RWPE1 (cell line): ENCODE data around the gene CLEC4M.

Experiments used
- CTCF ChIA-PET: fragments of 350-600 bp; sonication (Branson Sonifier 250); formaldehyde crosslinking; extraction: SDS; loops from one replicate; lab custom pipeline; 2021; lab: Yijun Ruan, JAX
- POLR2A ChIA-PET: fragments of 400-600 bp; formaldehyde crosslinking; extraction: SDS; loops from one replicate; lab custom pipeline; 2020; ENCODE audit warnings: antibody characterized with exemption; ENCODE audit not compliant: low non-redundant PET; lab: Yijun Ruan, JAX
- DNase-seq: peaks from one replicate; pipeline ENCODE4 v3.0.0; 2012; ENCODE audit warnings: low spot score
- H3K27ac ChIP-seq: fragments of 450-650 bp; 2 replicates; pipeline ENCODE4 v1.5.1; 2017
- TF ChIP-seq, protein P1 (sequence below): fragments of 450-650 bp; conservative IDR thresholded peaks from 2 replicates; pipeline ENCODE4 v1.5.1; 2017; ENCODE audit warnings: low read depth, mild to moderate bottlenecking

The CLEC4M gene

DNA sequence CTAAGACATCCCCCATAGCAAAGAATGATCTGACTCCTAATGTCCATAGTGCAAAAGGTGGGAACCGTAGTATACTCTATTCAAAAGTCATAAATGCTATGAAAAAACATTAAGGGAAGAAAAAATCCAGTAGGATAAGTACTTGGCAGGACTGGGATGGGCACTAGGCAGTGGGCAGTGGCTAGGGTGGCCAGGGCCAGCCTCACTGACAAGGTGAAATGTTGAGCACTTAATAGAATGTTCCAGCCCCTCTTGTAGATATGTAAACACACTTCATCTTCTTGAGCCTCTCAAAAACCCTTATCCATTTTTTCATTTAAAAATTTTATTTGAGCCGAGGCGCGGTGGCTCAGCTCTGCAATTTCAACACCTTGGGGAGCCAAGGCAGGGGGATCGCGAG lies 29.7 kb upstream of the CLEC4M start:
- CTCF ChIA-PET: interaction anchor here (0.7 kb wide), 1 partner anchor 17 kb away, joined by 3 read pairs; no protein-coding TSS in a partner anchor
- H3K27ac ChIP-seq: no peak overlapping the region
- no peak for DNase-seq
- POLR2A ChIA-PET: no interaction called here
- TF ChIP-seq, protein P1, sequence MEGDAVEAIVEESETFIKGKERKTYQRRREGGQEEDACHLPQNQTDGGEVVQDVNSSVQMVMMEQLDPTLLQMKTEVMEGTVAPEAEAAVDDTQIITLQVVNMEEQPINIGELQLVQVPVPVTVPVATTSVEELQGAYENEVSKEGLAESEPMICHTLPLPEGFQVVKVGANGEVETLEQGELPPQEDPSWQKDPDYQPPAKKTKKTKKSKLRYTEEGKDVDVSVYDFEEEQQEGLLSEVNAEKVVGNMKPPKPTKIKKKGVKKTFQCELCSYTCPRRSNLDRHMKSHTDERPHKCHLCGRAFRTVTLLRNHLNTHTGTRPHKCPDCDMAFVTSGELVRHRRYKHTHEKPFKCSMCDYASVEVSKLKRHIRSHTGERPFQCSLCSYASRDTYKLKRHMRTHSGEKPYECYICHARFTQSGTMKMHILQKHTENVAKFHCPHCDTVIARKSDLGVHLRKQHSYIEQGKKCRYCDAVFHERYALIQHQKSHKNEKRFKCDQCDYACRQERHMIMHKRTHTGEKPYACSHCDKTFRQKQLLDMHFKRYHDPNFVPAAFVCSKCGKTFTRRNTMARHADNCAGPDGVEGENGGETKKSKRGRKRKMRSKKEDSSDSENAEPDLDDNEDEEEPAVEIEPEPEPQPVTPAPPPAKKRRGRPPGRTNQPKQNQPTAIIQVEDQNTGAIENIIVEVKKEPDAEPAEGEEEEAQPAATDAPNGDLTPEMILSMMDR: no peak

DNA sequence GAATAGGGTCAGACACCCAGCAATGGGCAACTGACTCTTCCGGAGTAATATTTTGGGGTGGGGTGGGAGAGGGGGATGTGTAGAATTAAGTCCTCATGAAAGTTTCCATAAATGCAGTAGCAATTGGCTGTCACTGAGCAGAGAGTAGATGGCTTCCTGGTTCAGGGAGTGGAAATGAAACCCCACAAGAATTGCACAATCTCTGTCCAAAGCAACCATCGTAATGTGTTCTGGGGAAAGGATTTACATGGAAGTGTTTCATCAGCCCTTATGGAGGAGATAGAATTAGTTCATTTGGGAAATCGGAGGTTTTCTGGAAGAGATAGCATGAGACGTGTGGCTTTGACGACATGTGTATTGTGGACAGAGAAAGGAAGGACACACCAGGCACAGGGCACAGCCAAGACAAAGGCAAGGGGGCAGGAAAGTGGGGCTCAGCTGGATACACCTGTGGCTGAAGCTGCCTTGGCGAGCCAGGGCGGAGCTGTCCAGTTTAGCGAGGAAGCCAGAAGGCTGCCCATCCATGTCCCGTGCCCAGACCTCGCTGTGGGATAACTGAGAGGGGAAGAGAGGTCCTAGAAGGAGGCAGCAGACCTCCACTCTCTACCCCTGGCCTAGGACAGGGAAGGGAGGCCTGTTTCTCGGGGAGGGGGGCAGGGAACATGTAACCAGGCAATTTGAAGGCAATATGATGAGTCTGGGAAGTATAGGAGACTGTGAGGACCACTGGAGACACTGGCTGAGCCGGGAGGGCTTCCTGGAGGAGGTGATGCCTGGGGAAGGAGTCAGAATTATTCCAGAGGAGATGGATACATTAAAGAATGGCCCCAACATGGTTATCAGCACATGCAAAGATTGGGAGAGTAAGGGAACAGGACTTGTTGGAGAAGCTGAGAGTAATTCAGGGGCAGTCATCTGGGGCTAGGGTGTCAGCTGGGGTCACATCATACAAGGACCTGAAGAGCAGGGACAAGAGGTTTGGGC lies 28.5 kb upstream of the CLEC4M start:
- TF ChIP-seq, protein P1: no peak
- no peak for DNase-seq
- no peak overlapping the region for H3K27ac ChIP-seq
- CTCF ChIA-PET: interaction anchor here (0.7 kb wide), 1 partner anchor 18 kb away, joined by 3 read pairs; no protein-coding TSS in a partner anchor
- POLR2A ChIA-PET: no interaction called here

DNA sequence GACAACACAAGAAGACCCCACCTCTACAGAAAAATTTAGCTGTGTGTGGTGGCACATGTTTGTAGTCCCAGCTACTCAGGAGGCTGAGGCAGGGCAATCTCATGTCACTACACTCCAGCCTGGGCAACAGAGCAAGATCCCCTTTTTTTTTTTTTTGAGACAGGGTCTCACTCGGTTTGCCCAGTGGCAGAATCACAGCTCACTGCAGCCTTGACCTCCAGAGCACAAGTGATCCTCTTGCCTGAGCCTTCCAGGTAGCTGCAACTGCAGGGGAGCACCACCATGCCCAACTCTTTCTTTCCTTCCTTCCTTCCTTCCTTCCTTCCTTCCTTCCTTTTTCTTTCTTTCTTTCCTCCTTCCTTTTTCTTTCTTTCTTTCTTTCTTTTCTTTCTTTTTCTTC lies 26.9 kb upstream of the CLEC4M start:
- POLR2A ChIA-PET: no interaction called here
- CTCF ChIA-PET: no interaction called here
- H3K27ac ChIP-seq: no peak overlapping the region
- DNase-seq: no peak
- TF ChIP-seq, protein P1: no peak

DNA sequence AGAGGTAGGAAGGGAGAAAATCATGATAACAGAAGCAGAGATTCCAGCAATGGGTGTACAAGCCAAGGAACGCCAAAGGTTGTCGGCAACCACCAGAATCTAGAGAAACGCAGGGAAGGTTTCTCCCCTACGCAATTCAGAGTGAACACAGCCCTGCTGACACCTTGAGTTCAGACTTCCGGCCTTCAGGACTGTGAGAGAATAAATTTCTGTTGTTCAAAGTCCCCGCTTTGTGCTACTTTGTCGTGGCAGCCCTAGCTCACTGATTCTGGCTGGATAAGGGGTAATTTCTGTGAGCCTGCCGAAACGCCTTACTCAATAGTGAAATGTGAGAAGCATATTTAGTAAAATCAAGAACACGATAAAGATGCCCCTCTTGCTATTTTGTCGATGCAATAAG lies 25.8 kb upstream of the CLEC4M start:
- no peak for DNase-seq
- CTCF ChIA-PET: no interaction called here
- POLR2A ChIA-PET: no interaction called here
- TF ChIP-seq, protein P1: no peak
- H3K27ac ChIP-seq: no peak overlapping the region

DNA sequence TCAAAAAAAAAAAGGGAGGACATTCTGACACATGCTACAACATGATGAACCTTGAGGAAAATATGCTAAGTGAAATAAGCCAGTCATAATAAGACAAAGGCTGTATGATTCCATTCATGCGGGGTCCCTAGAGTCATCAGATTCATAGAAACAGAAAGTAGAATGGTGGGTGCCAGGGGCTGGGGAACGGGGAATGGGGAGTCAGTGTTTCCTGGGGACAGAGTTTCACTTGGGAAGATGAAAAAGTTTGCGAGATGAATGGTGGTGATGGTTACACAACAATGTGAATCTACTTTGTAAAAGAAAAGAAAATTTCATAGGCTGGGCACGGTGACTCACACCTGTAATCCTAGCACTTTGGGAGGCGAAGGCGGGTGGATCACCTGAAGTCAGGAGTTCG lies 25.0 kb upstream of the CLEC4M start:
- POLR2A ChIA-PET: no interaction called here

DNA sequence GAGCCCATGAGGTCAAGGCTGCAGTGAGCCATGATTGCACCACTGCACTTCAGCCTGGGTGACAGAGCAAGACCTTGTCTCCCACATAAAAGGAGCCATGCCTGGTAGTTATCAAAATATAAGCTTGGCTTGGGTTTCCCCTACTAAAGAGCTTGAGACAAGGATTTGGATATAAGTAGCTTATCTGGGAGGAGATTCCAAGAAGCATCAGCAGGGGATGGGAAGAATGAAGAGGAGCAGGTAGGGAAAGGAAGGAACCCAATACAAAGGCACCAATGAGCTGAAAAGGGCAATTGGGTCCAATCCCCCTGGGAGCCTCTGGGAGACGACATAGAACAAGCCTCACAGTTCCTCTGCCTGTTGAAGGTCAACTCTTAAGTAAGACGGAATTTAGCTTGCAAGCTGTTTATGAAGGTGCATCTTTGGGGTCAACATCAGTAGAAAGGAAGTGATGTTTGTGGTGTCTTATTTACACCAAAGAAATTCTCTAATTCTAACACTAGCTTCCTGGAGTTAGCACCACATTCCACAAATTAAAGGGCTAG lies 23.8 kb upstream of the CLEC4M start:
- no peak overlapping the region for H3K27ac ChIP-seq
- no peak for DNase-seq
- ChIA-PET CTCF (interaction anchor here (0.6 kb wide), 1 partner anchor 54 kb away, joined by 5 read pairs; no protein-coding TSS in a partner anchor), POLR2A (no interaction called here)
- TF ChIP-seq, protein P1: no peak

More for the DNA sequence above, 25.0 kb upstream of the CLEC4M start:
- TF ChIP-seq, protein P1: no peak
- no peak for DNase-seq
- no peak overlapping the region for H3K27ac ChIP-seq
- CTCF ChIA-PET: no interaction called here
